ENCODE measurements around the gene ZNF516.

The ZNF516 gene

DNA sequence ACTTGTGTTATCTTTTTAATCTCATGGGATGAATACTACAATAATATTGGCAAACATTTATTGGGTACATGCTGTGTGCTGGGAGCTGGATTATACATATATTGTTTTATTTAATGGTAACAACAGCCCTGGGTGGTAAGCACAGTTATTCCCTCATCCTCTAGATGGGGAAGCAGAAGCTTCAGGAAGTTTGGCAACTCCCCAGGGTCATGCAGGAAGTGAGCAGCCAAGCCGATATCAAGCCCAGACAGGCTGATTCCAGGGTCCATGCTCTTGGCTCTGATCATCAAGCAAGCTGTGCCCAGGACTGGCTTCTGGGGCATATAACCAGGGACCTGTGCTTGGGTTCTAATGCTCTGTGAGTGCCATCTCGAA lies 155.8 kb downstream of the ZNF516 start:
- no peak for DNase-seq (ENCODE audit: low read depth)

DNA sequence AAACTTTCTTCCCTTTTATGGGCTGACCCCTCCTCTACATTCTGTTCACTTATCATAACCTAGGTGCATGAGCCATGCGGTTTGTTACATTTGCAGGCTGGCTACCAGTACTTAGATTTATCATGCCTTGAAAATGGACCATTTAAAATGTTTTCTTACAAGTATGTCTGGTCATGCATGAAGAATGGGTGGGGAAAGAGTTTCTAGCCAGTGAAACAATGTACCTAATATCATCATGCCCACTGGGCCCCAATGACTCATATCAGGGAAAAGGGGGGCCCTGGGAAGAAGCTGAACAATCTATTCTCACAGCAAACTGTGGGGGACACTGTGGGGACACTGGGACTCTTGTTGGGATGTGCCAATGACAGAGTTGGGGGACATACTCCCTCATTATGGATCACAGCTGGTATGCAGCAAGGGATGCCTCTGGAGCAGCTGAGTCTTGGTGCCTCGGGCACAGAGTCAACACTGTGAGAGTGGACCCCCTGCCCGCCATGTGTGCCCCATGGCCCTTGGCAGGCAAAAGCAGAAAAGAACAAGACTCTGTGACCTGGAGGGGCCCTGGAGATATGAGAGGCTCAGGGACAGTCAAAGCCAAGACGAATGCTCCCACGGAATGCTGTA lies 156.3 kb downstream of the ZNF516 start:
- DNase-seq (ENCODE audit: low read depth) = no peak

DNA sequence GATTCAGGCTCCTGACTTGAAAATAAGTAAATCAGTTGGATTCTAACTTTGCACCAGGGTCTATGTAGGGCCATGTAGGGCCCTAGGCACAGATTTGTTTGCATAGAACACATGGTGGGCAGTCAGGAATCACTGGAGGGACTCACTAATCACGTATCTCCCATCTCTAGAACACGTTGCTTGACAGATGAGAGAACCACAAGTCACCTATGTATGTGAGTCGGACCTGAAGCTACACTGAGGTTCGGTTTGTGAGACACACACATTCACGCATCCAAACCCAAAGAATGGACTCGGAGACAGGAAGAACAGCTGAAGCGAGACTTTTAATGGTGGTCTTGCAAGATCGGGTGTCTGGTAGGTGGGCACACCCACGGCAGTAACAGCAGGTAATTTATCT lies 157.0 kb downstream of the ZNF516 start:
- DNase-seq (ENCODE audit: low read depth) = no peak

DNA sequence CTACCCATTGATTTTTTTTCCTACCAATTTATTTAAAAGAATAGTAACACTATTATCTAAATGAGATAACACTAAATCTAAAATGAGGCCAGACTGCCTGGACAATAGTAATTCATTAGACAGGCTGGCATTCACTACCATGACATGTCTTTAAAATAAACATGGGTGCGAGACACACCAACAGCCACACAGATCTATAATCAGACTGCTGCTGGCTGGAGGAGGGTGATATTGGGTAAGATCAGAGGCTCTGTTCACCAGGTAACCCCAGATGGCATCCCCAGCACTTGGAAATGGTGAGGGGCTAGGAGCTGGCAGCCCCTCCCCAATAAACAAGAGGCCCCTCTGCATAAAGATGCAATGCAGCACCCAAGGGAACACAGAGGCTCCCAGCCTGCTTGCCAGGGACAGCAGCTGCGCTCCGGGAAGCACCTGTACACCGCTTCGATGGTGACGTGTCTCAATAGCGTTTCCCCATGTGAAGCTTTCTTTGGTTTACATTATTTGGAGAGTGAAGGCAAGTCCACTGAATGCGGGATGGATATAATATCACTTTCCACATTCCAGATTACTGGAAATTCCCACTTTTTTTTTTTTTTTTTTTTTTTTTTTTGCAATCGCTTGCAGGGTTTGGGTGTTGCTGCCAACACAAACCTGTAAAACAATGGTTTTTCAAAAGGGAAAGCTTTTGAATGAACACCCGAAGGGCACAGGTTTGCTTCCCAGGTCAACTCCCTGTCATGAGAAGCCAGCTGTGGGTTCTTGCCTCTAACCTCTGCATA lies 159.0 kb downstream of the ZNF516 start:
- no peak for DNase-seq (ENCODE audit: low read depth)

DNA sequence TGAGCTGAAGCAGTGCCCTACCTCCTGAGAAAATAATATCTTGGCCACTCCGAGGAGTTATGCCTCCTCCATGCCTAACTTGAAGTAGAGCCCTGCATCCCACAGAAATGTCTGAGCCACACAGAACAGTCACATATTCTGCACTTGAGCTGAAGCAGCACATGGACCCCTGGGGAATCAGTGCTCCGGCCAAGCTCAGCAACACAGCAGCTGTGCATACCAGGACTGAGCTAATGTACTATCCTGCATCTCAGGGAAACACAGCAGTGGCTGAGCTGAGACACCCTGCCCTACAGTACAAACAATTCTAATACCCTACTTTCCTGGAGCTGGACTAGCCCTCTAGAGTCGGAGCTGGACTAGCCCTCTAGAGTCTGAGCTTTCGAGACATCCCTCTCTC lies 166.9 kb downstream of the ZNF516 start:
- no peak for DNase-seq (ENCODE audit: low read depth)

DNA sequence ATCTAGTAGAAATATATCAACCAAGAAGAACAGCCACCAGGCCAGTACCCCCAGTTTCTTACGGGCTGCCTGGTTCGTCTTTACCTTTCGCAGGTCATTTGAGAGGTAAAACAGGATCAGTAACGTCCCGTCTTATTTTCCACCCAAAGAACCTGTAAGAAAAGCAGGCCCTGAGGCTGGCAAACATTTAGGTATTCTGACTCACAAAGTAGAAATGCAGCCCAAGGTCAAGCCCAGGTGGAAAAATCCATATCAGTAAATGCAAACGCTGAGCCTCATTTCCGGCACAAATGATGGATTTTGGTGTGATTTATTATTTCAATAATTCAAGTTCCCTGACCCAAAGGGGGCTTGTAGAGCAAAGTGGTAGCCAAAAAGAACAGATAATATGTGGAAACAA lies 171.2 kb downstream of the ZNF516 start:
- no peak for DNase-seq (ENCODE audit: low read depth)

DNA sequence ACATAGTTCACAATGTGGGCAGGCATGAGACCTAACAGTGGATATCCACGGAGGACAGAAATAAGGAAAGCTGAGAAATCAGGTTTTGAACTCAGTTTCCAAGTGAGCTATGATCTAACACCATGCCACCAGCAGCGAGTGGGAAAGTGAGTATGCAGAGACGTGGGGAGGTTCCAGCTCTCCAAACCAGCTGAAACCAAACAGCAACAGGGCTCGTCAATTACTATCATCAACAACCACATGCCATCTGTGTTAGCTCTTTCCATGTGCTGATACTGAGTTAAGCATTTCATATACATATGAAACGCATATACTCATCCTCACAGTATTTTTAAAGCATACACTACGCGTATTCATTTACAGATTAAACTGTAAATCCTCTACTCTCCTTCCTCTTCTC lies 172.4 kb downstream of the ZNF516 start:
- no peak for DNase-seq (ENCODE audit: low read depth)

DNA sequence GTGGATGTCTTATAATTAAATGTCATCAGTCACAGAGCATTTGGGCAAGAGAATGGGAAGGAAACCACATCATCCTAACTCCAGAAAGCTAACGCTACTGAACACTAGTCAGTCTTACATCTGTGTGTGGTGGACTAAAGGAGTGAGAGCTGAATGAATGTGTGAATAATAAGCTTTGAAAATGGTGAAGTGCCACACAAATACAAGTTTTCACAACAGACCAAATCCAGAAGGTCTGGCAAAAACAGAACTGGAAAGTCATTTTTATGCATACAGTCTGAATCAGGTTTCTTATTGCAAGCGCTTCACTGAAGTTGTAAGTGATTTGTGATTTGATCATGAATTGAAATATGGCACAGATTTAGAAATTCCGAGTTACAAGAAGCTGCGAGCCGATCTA lies 175.7 kb downstream of the ZNF516 start:
- no peak for DNase-seq (ENCODE audit: low read depth)

DNA sequence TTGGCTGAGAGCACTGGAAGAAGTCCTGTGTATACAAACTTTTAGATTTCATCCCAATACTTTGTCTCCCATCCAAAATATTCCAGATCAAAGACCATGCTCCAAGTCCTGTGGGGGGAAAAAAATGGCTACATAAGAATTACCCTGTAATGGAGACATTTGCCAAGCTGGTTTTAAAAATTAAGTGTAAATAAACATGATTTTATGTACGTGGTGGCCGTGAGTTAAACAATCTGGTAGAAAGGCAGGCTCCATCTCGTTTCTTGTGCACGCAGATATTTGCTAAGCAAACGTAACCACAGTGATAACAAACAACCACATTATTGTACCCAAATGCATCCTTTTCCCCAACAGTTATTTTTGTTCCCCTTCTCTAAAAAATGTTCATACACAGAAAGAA lies 176.4 kb downstream of the ZNF516 start:
- no peak for DNase-seq (ENCODE audit: low read depth)

DNA sequence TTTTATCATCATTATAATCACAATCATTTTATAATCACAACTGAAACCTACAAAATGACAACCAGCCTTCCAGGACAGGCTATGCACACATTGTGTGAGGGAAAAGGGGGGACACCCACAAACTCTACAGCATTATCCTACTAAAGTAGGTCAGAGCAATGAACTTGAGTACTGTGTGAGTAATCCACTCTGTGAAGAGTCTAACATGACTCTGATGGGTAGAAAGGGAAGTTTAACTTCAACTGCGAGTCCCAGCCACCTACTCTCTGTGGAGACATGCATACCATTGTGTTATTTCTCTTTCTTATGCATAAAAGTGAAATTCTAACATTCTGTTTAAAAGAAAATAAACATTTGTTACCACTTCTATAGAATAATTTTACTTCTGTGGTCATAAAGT lies 177.9 kb downstream of the ZNF516 start:
- no peak for DNase-seq (ENCODE audit: low read depth)

DNA sequence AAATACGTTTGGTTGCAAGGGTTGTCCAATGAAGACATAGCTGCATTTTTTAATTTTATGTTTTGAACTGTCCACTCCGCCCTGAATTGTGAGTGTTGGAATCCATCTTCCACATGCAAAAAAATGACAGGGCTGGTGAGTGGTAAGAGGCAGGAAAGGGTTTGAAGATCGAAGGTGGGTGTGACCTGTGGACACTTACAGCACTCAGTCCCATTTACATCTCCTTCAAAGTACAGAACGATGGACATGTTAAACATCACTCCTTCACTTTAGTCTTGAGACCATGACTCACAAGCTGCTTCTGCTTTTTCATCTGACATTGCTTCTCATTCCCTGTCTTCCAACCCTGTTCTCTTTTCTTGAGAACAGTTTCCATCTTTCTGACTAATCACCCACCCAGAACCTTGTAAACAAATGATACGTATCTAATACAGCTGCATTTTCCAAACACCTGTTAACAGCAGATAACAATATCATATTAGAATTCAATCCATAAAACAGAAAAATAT lies 179.3 kb downstream of the ZNF516 start:
- no peak for DNase-seq (ENCODE audit: low read depth)

DNA sequence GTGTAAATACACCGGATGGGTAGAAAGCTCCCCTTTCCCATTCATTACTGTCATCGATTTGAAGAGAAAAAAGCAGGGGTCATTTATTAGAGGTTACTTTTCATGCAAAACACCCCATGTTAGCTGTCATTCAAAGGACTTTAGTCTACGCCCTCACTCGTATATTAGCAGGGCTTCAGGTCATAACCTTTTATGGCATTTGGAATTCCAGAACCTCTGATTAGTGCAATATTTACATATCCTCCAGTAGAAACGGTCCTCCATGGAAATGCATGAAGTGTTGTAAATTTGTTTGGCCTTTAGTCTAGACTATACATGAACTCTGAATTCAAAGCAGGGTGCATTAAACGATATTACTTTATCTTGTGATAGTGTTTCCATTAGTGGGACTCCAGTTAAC lies 180.5 kb downstream of the ZNF516 start:
- DNase-seq (ENCODE audit: low read depth) = no peak

DNA sequence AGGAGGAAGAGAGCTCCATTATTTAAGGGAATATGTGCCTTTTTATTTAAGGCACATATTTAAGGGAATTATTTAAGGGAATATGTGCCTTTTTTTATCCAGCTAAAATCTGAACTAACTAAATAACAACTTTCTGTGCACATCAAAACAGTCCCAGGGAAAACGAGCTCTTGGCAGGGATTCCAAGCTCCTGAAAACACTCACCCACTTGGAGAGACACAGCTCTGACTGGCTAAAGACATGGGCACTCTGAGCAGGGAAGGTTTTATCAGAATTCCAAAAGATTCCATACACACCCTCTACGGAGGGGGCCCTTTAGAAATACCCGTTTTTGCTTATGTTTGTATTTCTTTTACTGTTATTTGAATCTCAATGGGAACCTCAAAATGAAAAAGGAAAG lies 181.0 kb downstream of the ZNF516 start:
- no peak for DNase-seq (ENCODE audit: low read depth)
